Measurements from ENCODE around the gene PSME3. TPM values are rescaled to one million over a fixed set of nuclear protein-coding genes. Genes with fewer than 3 reads are reported as not detected.

Gene PSME3
- total RNA-seq, 1 donor from 2014 or later: 39.8 TPM

DNA sequence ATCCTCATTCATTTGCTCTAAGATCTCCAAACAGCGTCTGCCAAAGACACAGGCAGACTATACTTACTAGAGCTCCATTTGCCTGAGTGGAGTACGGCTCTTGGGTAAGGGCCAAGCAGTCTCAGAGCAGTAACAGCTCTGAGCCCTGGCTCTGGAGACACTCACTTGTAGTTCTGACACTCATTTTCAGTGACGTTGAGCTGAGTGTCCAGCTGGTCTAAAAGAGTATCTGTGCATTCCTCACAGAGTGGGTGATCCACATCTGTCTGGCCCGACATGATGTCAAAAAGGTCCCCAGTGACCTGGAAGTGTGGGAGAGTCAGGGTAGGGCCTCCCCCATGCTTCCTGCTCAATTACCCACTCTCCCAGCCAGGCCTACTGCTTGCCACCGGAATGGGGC lies 14.8 kb upstream of the PSME3 start:
- no peak for DNase-seq

GRCh38 chr17:42819939-42820535 lies 13.2 kb upstream of the PSME3 start:
- DNase-seq: no peak

DNA sequence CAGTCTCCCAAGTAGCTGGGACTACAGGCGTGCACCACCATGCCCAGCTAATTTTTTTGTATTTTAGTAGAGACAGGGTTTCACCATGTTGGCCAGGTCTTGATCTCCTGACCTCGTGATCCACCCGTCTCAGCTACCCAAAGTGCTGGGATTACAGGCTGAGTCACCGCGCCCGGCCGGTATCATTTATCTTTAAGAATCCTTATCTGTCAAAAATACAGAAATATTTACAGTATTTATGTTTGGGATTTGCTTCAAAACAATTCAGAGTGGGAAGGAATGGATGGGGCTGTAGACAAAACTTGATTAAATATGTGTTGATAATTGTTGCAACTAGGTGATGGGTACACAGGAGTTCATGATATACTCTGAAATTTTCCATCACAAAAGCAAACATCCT lies 12.0 kb upstream of the PSME3 start:
- DNase-seq: no peak

DNA sequence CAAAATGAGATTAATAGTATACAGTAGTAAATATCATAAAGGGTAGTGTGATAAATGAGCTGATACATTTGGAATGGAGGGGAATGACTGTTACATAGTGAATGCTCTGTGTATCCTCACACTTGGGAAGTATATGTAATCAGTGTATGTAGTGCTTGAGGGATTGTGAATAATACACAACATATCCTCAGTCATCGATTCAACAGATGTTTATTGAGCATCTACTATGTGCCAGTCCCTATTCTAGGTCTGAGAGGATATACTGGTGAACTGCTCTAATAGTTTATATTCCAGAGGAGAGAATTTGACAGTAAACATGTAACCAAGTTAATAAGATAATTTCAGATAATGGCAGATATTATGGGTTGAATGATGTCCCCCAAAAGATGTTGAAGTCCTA lies 5.7 kb upstream of the PSME3 start:
- DNase-seq: no peak

DNA sequence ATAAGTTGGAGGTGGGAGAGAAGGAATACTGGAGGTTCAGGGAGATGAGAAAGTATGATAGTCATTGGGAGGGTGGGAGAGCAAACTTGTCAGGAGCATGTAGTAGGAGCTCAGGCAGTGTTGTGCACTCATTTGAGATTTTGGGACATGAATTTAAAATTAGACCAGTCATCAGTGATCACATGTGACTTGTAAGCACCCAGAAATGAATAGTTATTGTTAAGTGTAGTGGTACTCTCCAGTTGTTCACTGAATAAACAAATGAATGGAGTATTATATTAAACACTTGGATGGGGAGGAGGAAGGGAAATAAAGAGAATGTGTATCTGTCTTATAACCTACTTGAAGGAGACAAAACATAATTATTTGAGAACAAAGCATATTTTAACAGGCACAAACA lies 2.2 kb upstream of the PSME3 start:
- no peak for DNase-seq

DNA sequence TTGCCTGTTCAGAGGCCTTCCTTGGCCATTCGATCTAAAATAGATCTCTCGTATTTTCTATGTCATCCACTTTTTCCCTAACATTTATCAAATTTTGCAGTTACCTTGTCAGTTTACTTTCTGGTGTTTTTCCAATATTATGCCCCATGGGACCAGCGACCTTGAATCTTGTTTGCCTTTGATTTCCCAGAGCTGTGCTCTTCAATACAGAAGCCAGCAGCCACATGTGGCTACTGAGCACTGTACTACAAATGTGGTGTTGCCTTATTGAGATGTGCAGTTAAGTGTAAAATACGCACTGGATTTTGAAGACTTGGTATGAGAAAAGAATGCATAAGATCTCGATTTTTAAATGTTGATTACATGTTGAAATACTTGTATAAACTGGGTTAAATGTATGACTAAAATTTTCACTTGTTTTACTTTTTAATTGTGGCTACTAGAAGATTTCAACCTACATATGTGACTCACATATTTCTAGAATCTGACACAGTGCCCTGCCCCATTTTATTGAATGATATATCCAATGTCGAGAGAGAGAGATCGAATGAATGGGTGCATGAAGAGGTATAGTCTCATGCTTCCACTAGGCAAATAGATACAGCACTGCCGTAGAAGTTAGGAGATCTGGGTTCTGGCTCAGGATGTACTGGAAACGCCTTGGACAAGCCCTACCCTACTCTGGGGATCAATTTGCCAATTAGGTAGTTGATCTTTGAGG lies 824 bp upstream of the PSME3 start:
- DNase-seq: no peak

- DNase-seq: no peak
Observed at GRCh38 chr17:42833767-42834422, 698 bp downstream of the PSME3 start.

- no peak for DNase-seq
Observed at GRCh38 chr17:42835732-42836131, 2.5 kb downstream of the PSME3 start.

DNA sequence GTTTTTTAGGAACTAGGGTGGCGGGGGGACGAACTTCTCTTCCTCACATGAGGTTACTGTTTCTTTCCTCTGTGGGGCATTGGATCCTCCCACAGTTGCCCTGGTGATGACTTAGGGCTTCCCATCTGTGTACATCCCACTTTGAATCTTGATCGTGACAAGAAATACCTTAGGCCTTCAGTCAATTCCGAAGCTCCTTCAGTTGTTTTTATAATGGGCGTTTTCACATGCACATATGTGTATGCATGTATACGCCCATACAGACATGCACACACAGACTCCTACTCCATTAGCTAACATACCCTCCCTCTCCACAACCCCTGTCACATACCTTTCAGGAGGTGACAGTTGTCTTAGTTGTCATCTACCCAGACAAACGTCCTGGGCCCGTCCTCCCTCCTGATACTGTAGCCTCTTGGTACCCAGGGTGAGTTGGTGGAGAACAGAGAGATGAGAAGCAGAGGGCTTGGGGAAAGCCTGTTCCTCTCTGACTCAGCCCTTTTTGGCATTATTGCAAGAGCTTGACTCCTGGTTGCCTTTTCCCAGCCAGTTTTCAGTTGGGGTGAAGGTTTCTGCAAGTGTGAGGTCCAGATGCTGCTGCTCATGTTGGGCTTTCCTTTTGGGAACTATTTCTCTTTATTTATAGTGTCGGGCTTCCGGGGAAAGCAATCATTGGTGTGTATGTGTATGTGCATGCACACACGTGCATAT lies 8.9 kb downstream of the PSME3 start:
- DNase-seq: no peak

- DNase-seq: no peak
Observed at GRCh38 chr17:42843358-42843934, 10.2 kb downstream of the PSME3 start.

DNA sequence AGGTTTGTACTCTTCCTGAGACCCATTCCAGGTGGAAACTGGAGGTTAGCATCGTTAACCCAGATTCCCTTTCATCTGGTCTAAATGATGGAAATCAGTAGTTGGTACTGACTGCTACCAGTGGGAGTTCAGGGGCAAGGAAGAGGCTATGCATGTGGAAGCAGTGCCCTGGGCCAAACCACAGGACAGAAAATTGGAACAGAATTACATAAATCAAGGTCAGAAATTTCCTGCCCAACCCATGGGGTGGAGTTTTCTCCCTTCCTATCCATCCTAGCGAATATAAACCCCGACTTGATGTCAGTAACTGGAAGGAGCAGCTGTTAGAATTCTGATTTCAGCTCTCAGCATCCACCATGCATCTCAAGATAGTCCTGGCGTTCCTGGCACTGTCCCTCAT lies 11.1 kb downstream of the PSME3 start, which contains the start of gene AOC2:
Gene AOC2, plus strand, starts transcription at position 310 of the 400 bp plus-strand sequence. Its CDS starts 47 bp downstream, at position 357.
- no peak for DNase-seq

DNA sequence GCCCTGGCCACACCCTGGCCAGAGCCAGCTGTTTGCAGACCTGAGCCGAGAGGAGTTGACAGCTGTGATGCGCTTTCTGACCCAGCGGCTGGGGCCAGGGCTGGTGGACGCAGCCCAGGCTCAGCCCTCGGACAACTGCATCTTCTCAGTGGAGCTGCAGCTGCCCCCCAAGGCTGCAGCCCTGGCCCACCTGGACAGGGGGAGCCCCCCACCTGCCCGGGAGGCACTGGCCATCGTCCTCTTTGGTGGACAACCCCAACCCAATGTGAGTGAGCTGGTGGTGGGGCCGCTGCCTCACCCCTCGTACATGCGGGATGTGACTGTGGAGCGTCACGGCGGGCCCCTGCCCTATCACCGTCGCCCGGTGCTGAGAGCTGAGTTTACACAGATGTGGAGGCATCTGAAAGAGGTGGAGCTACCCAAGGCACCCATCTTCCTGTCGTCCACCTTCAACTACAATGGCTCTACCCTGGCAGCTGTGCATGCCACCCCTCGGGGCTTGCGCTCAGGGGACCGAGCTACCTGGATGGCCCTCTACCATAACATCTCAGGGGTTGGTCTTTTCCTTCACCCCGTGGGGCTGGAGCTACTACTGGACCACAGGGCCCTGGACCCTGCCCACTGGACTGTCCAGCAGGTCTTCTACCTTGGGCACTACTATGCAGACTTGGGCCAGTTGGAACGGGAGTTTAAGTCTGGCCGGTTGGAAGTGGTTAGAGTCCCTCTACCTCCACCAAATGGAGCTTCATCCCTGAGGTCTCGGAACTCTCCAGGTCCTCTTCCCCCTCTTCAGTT lies 11.8 kb downstream of the PSME3 start:
- DNase-seq: no peak

- DNase-seq: no peak
Observed at GRCh38 chr17:42845556-42845917, 12.3 kb downstream of the PSME3 start.

DNA sequence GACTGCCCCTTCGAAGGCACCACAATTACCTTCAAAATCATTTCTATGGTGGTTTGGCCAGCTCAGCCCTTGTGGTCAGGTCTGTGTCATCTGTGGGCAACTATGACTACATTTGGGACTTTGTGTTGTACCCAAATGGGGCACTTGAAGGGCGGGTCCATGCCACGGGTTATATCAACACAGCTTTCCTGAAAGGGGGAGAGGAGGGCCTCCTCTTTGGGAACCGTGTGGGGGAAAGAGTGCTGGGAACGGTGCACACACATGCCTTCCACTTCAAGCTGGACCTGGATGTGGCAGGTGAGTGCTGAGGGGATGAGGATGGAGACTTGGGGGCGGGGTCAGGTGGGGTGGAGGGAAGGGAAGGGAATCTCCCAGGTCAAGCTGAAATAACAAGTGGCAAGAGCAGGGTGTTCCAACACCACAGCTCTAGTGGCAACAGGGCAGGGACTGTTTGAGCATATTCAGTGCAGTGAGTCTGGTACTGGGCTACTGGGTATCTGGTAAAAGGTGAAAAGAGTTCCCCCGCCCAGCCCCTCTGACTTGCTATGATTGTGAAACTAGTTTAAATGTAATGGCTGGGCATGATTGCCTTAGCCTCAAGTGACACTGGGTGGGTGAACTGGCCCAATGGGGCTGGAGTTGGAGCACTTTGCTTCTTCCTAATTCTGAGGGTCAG lies 12.9 kb downstream of the PSME3 start:
- DNase-seq: no peak

DNA sequence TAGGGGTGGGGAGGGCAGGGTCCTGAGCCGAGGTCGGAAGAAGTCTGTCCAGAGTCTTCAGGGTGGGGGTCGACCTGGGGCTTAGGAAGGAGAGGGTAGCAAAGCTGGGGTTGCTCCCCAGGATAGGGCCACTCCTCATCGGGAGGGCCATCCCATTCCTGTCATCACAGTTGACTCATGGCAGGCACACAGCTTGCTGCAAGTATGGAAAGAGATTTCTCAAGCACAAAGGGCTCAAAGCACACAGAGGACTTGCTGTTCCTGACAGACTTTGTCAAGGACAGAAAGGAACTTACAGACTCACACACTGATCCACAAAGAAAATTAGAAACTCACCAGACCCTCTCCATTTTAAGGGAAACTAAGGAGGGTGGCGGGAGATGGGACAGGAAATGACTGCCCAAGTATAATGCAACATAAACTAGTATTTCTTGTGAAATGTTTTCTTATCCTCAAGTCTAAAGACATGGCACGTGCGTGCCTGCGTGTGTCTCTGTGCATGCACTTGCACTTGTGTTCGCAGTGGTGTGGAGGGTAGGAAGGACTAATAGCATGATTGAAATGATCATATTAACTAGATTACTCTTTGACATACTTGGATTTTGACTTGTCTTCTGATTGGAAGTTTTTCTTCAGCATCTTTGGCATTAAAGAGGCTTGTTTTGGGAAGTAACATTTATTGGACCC lies 13.5 kb downstream of the PSME3 start:
- no peak for DNase-seq

DNA sequence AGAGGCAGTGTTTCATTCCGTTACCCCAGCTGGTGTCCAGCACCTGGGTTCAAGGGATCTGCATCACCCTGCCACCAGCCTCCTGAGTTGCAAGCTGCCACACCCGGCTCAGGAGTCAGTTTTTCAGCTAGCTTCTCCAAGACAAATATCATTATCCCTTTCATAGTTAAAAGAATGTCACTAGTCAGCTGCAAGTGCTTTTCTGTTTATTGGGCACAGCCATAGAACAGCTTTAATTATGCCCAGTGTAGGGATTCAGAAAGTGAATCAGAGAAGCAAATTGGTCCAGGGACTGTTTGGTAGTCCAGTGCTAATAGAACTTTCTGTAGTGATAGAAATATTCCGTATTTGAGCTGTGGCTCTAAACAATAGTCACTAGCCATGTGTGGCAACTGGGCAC lies 14.9 kb downstream of the PSME3 start:
- DNase-seq: no peak

- DNase-seq: no peak
Observed at GRCh38 chr17:42849031-42849430, 15.8 kb downstream of the PSME3 start.

- no peak for DNase-seq
Observed at GRCh38 chr17:42849451-42850181, 16.4 kb downstream of the PSME3 start.

DNA sequence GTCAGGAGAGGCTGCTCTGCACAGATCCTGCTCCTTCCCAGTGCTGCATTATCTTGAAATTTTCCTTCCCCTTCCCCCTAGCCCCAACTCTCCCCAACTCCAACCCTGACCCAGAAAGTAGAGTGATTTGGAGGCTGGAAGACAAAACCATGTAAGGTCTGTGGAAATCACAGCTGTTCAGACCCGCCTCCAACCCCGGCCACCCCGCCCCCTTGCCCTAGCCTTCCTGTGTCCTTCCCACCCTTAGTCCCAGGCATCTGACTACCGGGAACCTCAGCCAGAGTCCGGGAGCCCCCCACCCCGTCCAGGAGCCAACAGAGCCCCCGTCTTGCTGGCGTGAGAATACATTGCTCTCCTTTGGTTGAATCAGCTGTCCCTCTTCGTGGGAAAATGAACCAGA lies 17.8 kb downstream of the PSME3 start, which contains the start of gene AOC3:
Gene AOC3, plus strand, starts transcription at position 246 of the 400 bp plus-strand sequence. Its CDS starts 145 bp downstream, at position 391.
- no peak for DNase-seq

All from occipital lobe (tissue), 2 donors.